Fibroblast of skin of right biceps (primary cell): ENCODE data around the gene INTS6L.

ENCODE experiments used
- DNase-seq: peaks from one replicate; pipeline ENCODE4 v3.0.0-alpha.2; 2013

Gene INTS6L

DNA sequence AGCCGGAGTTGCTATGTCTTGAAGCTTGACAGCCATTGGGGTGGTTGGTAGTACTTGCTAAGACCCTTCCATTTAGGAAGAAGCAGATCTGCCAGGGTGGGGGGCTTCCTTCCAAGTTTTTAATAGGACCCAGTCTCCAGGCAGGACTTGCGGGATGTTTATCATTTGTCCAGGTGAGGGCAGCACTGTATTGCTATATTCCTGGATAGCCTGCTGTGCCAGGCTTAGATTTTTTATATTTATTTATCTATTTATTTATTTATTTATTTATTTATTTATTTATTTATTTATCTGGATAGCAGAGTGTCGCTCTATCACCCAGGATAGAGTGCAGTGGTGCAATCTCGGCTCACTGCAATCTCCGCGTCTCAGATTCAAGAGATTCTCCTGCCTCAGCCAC lies 105.5 kb downstream of the INTS6L start:
- DNase-seq = no peak

DNA sequence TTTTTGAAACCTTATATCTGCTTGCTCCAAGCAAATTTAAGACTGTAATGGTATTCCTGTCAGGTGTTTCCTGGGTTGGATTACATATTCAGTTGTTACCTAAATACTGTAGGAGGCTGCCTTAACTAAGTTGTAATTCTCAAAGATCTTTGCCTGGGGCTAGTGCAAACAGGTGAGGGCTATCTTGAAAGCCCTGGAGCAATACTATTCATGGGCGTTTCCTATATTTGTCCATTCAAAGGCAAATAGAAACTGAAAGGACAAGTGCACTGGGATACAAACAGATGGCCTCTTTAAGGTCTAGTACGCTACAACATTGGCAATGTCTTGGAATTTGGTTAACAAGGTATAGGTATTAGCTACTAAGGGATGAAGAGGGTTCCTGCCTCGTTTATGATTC lies 108.9 kb downstream of the INTS6L start:
- DNase-seq = no peak
